Stomach (tissue), 9 donors: ENCODE measurements around the gene SPAG16. TPM values are rescaled to one million over a fixed set of nuclear protein-coding genes. Genes with fewer than 3 reads are reported as not detected.
"Not testable (repeated sequence)": the region's sequence is repeated elsewhere in the genome, so short reads cannot be mapped to it uniquely, and the experiment has no call there.

ENCODE experiments used
- DNase-seq, 2 donors: peaks; one replicate each; pipeline versions ENCODE4 v3.0.0 to v3.0.0-alpha.2; 2013 to 2019
- H3K27ac ChIP-seq, 5 donors: fragments of 200-600 bp in 4 of 5; sonication (generic) in 4 of 5; one replicate each; pipeline ENCODE4 v1.5.1; 2013 to 2019; ENCODE audit warnings: mild to moderate bottlenecking in 1 of 5, moderate library complexity in 1 of 5
- H3K27me3 ChIP-seq, 3 donors: fragments of 200-600 bp; sonication (generic); one replicate each; pipeline ENCODE4 v1.5.1; 2017 to 2019; ENCODE audit warnings: mixed run types in 1 of 3
- H3K36me3 ChIP-seq, 4 donors: fragments of 200-600 bp; sonication (generic); 1 replicate in 3 of 4; 2 replicates in 1 of 4; pipeline ENCODE4 v1.5.1; 2016 to 2019
- H3K4me1 ChIP-seq, 4 donors: fragments of 200-600 bp; sonication (generic); one replicate each; pipeline ENCODE4 v1.5.1; 2016 to 2019
- H3K4me3 ChIP-seq, 4 donors: fragments of 200-600 bp; sonication (generic) in 3 of 4; one replicate each; pipeline ENCODE4 v1.5.1; 2016 to 2019; ENCODE audit warnings: mild to moderate bottlenecking in 1 of 4
- H3K9me3 ChIP-seq, 4 donors: fragments of 200-600 bp; sonication (generic); one replicate each; pipeline ENCODE4 v1.5.1; 2016 to 2019
- EP300 ChIP-seq: sonication (generic); formaldehyde crosslinking; IDR thresholded peaks from one replicate; pipeline ENCODE4 v1.6.1; 2017; ENCODE audit warnings: antibody characterized with exemption
- POLR2A ChIP-seq, 4 donors: fragments of 450-650 bp; IDR thresholded peaks; one replicate each; pipeline ENCODE4 v1.6.1; 2016; ENCODE audit warnings: antibody characterized with exemption in 4 of 4, control low read depth in 2 of 4, mild to moderate bottlenecking in 1 of 4, moderate library complexity in 1 of 4
- POLR2AphosphoS5 ChIP-seq, 3 donors: sonication (generic); formaldehyde crosslinking; IDR thresholded peaks; one replicate each; pipeline ENCODE4 v1.6.1; 2016; ENCODE audit warnings: antibody characterized with exemption in 3 of 3
- WGBS, 5 donors: extraction: QIAGEN DNeasy Blood & Tissue Kit in 3 of 5; methylation state at CpG; one replicate each; pipeline versions ENCODE4 v1.1.5 to v1.1.7; 2013 to 2018; 5-methylcytosine and 5-hydroxymethylcytosine counted together
- intact Hi-C: fragments of 100-400 bp; cut with DNase I; formaldehyde crosslinking; loops from one replicate; pipeline ENCODE4 v1.15.1; 2023; ENCODE audit warnings: low total_unique reads
- polyA plus RNA-seq, 3 donors: library from polyadenylated mRNA; stranded (reverse); fragments of 200-250 nt; gene quantifications; one replicate each; pipeline ENCODE4 v1.2.3, GENCODE V29; 2013
- total RNA-seq, 5 donors: library from RNA; depleted of rRNA; stranded (reverse); fragments of >200 nt; gene quantifications; one replicate each; pipeline versions ENCODE4 v1.1.0 to v1.2.3, GENCODE V29; 2014 to 2016
- TF ChIP-seq, protein P1 (sequence below), 7 experiments: fragments of 450-650 bp in 4 of 7; fragments of 200-600 bp in 3 of 7; sonication (generic) in 3 of 7; IDR thresholded peaks; one replicate each; pipeline ENCODE4 v1.5.1; 2016 to 2019; ENCODE audit warnings: antibody characterized with exemption in 7 of 7, control low read depth in 2 of 7, mild to moderate bottlenecking in 1 of 7
- donor health status: healthy with polysubstance abuse.
- donor health status: Bipolar disorder and iron deficiency.
- donor health status: healthy.

SPAG16 gene
- total and polyA plus RNA-seq, 8 donors, result 16.0 to 137 (median 34.4) TPM

GRCh38 chr2:213696442-213696841 is 412.2 kb downstream of the SPAG16 start:
- Histone ChIP-seq H3K4me3 (no peak overlapping the region), H3K36me3 (no peaks in the 10 kb centered on the region), H3K4me1 (no peaks in the 10 kb centered on the region), H3K9me3 (peaks cover 0 to 8% (median 5%) of the 10 kb centered on the region in 4 donors), H3K27me3 (no peaks in the 10 kb centered on the region), H3K27ac (no peak overlapping the region)
- intact Hi-C loops, result no loop called here
- no peak for DNase-seq
- TF ChIP-seq POLR2A (IDR thresholded peaks at IDR 0.05) (no peak), POLR2AphosphoS5 (IDR thresholded peaks at IDR 0.05) (no peak)
- TF ChIP-seq, protein P1, sequence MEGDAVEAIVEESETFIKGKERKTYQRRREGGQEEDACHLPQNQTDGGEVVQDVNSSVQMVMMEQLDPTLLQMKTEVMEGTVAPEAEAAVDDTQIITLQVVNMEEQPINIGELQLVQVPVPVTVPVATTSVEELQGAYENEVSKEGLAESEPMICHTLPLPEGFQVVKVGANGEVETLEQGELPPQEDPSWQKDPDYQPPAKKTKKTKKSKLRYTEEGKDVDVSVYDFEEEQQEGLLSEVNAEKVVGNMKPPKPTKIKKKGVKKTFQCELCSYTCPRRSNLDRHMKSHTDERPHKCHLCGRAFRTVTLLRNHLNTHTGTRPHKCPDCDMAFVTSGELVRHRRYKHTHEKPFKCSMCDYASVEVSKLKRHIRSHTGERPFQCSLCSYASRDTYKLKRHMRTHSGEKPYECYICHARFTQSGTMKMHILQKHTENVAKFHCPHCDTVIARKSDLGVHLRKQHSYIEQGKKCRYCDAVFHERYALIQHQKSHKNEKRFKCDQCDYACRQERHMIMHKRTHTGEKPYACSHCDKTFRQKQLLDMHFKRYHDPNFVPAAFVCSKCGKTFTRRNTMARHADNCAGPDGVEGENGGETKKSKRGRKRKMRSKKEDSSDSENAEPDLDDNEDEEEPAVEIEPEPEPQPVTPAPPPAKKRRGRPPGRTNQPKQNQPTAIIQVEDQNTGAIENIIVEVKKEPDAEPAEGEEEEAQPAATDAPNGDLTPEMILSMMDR (IDR thresholded peaks at IDR 0.05), result no peak

- H3K27ac ChIP-seq, H3K27me3 ChIP-seq, H3K4me1 ChIP-seq, intact Hi-C loops, H3K36me3 ChIP-seq, DNase-seq, H3K4me3 ChIP-seq: not testable (repeated sequence)
- H3K9me3 ChIP-seq, result peaks cover 0 to 21% (median 13%) of the 10 kb centered on the region in 4 donors
- 87 to 93% (median 91%) methylated on average over 13 to 18 of the region's 18 CpGs for WGBS, 5 donors
Measured at GRCh38 chr2:213701365-213701764, 417.1 kb downstream of the SPAG16 start.

DNA sequence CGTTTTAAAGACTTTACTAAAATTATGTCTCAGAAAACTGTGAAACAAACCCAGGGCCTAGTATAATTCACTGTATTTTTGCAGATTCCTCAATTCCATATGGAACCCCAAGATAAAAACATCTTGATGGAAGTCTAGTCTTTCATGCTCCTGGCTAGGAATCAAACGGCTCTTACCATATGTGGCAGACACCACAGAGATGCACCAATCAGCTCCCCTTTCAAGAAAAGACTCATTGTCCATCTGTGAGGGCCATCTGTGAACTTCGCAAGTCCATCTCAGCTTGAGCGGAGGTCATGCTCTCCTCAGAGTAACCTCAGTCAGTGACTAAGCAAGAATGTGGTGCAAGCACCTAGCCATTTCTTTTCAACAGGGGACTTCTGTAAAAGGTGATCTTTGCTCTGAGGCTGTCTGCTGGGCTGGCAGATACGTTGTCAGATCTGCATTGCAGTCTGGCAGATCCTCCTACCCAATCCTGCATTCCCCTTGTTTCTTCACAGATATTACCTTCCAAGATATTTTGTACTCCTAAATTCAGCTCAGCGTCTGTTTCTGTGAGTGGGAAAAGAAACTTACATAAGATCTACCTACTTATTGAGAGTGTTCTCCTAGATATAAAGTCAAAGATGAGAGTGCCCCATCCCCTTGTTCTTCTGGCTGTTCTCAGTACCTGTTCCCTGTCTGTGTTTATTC is 419.3 kb downstream of the SPAG16 start:
- Histone ChIP-seq H3K4me3 (no peak overlapping the region), H3K27me3 (no peaks in the 10 kb centered on the region), H3K36me3 (no peaks in the 10 kb centered on the region), H3K9me3 (peaks cover 0 to 21% (median 13%) of the 10 kb centered on the region in 4 donors), H3K4me1 (no peaks in the 10 kb centered on the region), H3K27ac (no peak overlapping the region)
- 83 to 87% (median 84%) methylated on average over 6 of the region's 6 CpGs for WGBS, 5 donors
- TF ChIP-seq EP300 (no peak), POLR2AphosphoS5 (IDR thresholded peaks at IDR 0.05) (no peak), POLR2A (IDR thresholded peaks at IDR 0.05) (no peak)
- TF ChIP-seq, protein P1 (IDR thresholded peaks at IDR 0.05), result no peak
- intact Hi-C loops, result no loop called here
- DNase-seq, result no peak

DNA sequence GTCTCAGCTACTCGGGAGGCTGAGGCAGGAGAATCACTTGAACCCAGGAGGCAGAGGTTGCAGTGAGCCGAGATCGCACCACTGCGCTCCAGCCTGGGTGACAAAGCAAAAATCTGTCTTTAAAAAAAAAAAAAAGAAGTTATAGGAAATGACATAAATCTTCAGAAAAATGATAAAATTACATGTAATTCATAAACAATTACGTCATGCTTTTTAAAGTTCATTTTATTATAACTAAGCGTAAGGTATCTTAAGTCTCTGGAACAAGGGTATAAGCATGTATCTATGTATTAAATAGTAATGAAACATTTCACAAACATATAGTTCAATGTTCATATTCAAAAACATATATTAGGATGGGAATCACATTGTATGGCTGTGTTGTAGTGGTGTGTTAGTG is 425.9 kb downstream of the SPAG16 start:
- H3K4me1 ChIP-seq, result no peaks in the 10 kb centered on the region
- no peaks in the 10 kb centered on the region for H3K36me3 ChIP-seq
- H3K27me3 ChIP-seq, result no peaks in the 10 kb centered on the region
- H3K27ac ChIP-seq, result no peak overlapping the region
- WGBS, 5 donors, result 84 to 94% (median 89%) methylated on average over 6 of the region's 6 CpGs
- H3K9me3 ChIP-seq, result no peaks in the 10 kb centered on the region
- TF ChIP-seq EP300, result no peak
- no peak for TF ChIP-seq POLR2AphosphoS5 (IDR thresholded peaks at IDR 0.05)
- TF ChIP-seq, protein P1 (IDR thresholded peaks at IDR 0.05), result no peak
- TF ChIP-seq POLR2A (IDR thresholded peaks at IDR 0.05), result no peak
- H3K4me3 ChIP-seq, result no peak overlapping the region
- DNase-seq, result no peak
- intact Hi-C loops, result no loop called here

DNA sequence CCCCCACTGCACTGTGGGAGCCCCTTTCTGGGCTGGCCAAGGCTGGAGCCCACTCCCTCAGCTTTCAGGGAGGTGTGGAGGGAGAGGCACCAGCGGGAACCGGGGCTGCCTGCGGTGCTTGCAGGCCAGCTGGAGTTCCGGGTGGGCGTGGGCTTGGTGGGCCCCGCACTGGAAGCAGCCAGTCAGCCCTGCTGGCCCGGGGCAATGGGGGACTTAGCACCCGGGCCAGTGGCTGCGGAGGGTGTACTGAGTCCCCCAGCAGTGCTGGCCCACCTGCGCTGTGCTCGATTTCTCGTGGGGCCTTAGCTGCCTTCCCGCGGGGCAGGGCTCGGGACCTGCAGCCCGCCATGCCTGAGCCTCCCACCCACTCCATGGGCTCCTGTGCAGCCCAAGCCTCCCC is 434.1 kb downstream of the SPAG16 start:
- H3K27me3 ChIP-seq, H3K9me3 ChIP-seq, H3K4me1 ChIP-seq, H3K27ac ChIP-seq, H3K4me3 ChIP-seq, H3K36me3 ChIP-seq, DNase-seq, intact Hi-C loops: not testable (repeated sequence)
- 88 to 96% (median 96%) methylated on average over 4 to 16 of the region's 16 CpGs for WGBS, 5 donors
